OCI-LY7 (cell line): ENCODE measurements around the gene GRK3.

ENCODE experiments used
- EZH2phosphoT487 ChIP-seq: fragments of 200-600 bp; sonication (generic); IDR thresholded peaks from 2 replicates; pipeline ENCODE4 v1.6.1; 2018; ENCODE audit warnings: low read depth, borderline replicate concordance, mild to moderate bottlenecking, mixed run types, antibody characterized with exemption, low read length, moderate library complexity, mixed read lengths
- TF ChIP-seq, protein P1 (sequence below): fragments of 200-600 bp; sonication (generic); conservative IDR thresholded peaks from 2 replicates; pipeline ENCODE4 v1.5.1; 2014; ENCODE audit warnings: mild to moderate bottlenecking, antibody characterized with exemption, low read length, moderate library complexity, mixed read lengths

DNA sequence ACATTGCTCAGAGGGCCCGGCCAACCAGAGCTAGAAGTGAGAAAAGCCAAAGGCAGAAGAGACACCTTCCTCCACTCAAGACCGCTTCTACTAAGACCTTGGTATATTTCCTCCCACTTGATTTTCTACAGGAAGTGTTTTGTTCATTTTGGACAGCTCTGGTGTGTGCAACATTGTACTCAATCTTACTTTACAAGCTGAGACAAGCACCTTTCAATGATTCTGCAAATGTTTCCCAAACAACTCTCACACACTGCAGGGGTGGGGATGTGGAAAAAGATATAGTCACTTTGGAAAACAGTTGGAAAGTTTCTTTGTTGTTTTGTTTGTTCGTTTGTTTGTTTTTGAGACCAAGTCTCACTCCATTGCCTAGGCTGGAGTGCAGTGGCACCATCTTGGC, 193.2 kb downstream of the GRK3 start:
- TF ChIP-seq, protein P1, sequence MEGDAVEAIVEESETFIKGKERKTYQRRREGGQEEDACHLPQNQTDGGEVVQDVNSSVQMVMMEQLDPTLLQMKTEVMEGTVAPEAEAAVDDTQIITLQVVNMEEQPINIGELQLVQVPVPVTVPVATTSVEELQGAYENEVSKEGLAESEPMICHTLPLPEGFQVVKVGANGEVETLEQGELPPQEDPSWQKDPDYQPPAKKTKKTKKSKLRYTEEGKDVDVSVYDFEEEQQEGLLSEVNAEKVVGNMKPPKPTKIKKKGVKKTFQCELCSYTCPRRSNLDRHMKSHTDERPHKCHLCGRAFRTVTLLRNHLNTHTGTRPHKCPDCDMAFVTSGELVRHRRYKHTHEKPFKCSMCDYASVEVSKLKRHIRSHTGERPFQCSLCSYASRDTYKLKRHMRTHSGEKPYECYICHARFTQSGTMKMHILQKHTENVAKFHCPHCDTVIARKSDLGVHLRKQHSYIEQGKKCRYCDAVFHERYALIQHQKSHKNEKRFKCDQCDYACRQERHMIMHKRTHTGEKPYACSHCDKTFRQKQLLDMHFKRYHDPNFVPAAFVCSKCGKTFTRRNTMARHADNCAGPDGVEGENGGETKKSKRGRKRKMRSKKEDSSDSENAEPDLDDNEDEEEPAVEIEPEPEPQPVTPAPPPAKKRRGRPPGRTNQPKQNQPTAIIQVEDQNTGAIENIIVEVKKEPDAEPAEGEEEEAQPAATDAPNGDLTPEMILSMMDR = no peak
- TF ChIP-seq EZH2phosphoT487 = no peak
